Measurements from ENCODE around the gene TECTA.

TECTA gene

GRCh38 chr11:121129362-121130340 lies 28.6 kb downstream of the TECTA start:
- DNase-seq (ENCODE audit: low read depth, low spot score), result no peak

DNA sequence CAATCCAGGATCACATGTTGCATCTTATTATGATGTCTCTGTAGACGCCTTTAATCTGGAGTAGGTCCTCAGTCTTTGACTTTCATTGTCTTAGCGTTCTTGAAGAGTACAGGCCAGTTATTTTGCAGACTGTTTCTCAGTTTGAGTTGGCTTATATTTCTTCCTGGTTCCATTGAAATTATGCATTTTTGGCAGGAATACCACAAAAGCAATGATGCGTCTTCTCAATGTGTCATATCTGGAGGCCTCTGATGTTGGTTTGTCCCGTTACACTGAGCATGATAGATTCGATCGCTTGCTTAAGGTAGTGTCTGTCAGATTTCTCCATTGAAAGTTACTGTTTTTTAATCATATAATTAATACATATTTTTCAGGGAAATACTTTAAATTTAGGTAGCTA lies 30.6 kb downstream of the TECTA start:
- no peak for DNase-seq (ENCODE audit: low read depth, low spot score)

- DNase-seq (ENCODE audit: low read depth, low spot score), result no peak
These were observed 31.4 kb downstream of the TECTA start for GRCh38 chr11:121132211-121132976.

DNA sequence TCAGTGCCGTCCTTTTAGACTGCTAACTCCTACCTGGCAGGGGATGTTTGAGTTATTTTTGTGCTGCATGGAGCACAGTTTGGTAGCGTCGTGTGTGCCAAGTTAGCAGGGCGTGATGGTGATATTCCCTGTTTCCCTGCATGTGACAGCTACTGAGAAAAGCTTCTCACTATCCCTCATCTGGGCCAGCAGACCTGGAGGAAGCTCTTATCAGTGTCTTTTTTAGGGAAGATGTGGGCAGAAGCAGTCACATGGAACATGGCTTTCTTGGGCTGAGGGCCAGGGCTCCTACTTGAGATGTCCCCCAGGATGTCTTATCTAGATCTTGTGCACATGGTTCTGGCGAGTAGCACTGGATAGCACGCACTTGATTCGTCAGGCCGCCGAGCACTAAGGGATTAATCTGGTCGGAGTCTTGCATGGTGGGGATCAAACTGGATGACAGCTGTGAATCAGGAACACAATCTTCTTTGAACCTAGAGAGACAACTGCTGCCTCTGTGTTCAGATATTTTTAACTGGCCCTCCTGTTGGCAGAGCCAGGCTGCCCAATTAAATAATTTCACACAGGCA lies 33.8 kb downstream of the TECTA start:
- no peak for DNase-seq (ENCODE audit: low read depth, low spot score)

GRCh38 chr11:121137005-121137404 lies 36.0 kb downstream of the TECTA start:
- no peak for DNase-seq (ENCODE audit: low read depth, low spot score)

GRCh38 chr11:121138259-121138658 lies 37.2 kb downstream of the TECTA start:
- no peak for DNase-seq (ENCODE audit: low read depth, low spot score)

DNA sequence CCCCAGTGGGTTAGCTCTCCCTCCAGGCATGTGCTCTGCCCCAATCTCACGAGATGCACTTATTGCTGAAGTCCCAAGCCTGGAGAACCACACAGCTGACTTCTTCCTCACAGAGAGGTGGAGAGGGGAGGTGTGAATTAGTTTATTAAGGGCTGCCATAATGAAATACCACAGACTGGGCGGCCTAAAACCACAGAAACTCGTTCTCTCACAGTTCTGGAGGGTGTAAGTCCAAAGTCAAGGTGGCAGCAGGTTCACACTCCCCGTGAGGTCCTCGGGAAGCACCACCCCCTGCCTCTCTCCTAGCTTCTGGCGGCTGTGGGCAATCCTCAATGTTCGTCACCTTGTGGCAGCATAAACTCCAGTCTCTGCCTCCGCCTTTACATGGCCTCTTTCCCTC lies 39.3 kb downstream of the TECTA start:
- no peak for DNase-seq (ENCODE audit: low read depth, low spot score)

- DNase-seq (ENCODE audit: low read depth, low spot score), result no peak
These were observed 40.0 kb downstream of the TECTA start for GRCh38 chr11:121141066-121141465.

- no peak for DNase-seq (ENCODE audit: low read depth, low spot score)
These were observed 42.9 kb downstream of the TECTA start for GRCh38 chr11:121143921-121144320.

DNA sequence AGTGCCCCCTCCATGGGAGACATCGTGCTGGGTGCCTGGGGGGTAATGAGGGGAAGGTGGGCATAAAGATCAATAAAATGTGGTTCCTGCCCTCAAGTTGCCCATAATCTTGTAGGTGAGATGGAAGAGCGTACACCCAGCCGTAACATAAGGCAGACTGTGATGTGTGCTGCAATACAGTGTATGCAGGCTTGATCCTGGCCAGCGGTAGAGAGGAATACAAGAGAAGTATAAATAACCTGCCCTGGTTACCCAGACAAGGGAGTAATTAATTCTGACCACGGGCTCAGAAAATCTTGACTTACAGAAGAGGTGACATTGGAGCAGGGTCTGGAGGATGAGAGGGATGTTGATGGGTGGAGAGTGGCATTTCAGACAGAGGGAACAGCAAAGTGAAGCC lies 43.7 kb downstream of the TECTA start:
- DNase-seq (ENCODE audit: low read depth, low spot score), result no peak

DNA sequence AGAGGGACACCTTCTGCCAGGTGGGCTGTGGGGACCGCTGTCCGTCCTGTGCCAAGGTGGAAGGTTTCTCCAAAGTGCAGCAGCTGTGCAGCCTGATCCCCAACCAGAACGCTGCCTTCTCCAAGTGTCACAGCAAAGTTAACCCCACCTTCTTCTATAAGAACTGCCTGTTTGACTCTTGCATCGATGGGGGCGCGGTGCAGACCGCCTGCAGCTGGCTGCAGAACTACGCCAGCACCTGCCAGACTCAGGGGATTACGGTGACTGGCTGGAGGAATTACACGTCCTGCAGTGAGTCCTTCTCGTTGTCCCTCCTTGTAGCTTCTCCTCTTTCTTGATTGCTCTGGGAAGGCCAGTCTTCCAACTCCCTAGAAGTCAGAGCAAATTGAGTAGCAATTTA lies 44.8 kb downstream of the TECTA start:
- DNase-seq (ENCODE audit: low read depth, low spot score), result no peak

GRCh38 chr11:121149116-121149515 lies 48.1 kb downstream of the TECTA start:
- DNase-seq (ENCODE audit: low read depth, low spot score), result no peak

DNA sequence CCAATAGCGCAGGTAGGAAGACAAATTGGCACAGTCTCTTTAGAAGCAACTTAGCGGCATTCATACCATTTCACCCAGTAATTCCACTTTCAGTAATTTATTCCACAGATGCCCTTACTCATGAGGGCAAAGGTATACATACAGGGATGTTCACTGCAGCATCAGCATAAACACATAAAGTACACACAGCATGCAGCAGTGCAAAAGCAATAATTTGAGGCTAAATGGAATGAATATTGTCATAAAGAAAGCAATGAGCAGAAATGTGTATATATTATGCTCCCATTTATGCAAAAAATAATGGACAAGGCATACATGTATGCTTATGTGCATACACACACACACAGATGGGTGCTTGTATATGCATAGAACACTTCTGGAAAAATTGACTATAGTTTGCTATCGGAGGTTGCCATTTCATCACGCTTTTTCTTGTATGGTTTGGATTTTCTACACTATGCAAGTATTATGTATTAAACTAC lies 50.2 kb downstream of the TECTA start:
- DNase-seq (ENCODE audit: low read depth, low spot score), result no peak

DNA sequence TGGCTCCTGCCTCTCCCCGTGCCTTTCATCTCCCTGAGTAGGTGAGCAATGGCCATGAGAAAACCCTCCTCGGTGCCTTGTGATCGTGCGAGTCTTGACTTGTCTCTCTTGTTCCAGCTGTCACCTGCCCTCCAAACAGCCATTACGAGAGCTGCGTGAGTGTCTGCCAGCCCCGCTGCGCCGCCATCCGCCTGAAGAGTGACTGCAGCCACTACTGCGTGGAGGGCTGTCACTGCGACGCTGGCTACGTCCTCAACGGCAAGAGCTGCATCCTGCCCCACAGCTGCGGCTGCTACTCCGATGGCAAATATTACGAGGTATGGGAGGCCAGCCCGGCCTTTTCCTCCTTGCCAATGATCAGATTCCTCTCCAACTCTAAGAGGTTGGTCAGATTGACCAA lies 51.7 kb downstream of the TECTA start:
- no peak for DNase-seq (ENCODE audit: low read depth, low spot score)

- no peak for DNase-seq (ENCODE audit: low read depth, low spot score)
These were observed 52.4 kb downstream of the TECTA start for GRCh38 chr11:121153472-121153871.

GRCh38 chr11:121154486-121155314 lies 53.7 kb downstream of the TECTA start:
- no peak for DNase-seq (ENCODE audit: low read depth, low spot score)

GRCh38 chr11:121157756-121158155 lies 56.7 kb downstream of the TECTA start:
- DNase-seq (ENCODE audit: low read depth, low spot score), result peak; percentile 58

GRCh38 chr11:121159741-121160140 lies 58.7 kb downstream of the TECTA start:
- no peak for DNase-seq (ENCODE audit: low read depth, low spot score)

DNA sequence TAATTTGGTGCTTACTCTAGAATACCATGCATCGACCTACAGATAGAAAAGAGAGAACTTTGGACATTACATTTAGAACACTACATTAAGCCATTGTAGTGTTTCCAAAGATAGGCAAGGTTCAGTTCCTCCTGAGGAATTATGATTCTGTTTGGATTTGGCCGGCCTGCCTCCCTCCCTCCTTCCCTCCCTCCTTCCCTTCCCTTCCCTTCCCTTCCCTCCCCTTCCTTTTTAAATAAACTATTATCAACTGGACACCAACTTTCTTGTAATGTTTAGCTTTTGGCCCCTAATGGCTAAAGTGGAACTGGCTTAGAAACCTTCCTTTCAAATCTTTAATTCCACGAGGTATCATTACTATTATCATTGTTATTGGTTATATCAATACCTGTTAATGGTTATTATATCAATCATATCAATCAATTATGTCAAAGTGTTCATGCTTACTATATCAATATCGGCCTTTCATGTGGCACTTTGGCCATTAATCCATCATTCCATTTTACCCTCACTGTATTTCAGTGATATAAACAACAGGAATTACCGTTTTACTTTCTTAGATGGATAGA lies 60.4 kb downstream of the TECTA start:
- no peak for DNase-seq (ENCODE audit: low read depth, low spot score)

DNA sequence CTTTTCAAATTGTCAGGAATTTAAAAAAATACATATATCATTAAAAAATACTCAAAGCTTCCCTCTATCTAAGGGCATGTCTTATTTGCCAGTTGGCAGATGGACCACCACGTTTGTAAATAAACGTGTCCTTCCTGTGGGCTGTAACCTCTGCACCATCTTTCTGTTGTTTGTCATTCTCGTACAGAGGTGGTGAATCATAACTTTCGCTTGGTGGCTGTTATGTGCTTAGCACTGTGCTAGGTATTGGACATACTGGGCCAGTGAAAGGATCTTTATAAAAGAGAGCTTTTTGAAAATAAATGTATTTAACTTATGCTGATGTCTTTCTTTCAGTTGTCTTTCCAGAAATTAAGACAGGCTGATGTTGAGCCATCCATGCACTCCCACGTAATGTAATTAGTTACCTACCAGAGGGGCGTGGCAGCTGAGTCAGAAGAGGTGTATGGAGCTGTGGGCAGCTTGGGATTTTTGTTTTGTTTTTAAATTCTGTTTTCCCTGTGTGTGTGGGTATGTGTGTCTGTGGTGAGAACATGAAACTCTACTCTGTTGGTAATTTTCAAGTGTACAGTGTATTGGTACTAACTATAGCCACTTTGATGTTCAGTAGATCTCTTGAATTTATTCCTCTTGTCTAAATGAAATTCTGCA lies 62.7 kb downstream of the TECTA start:
- no peak for DNase-seq (ENCODE audit: low read depth, low spot score)

Measured in ELF-1 (cell line).